Parathyroid adenoma (tissue), 2 donors: ENCODE measurements around the gene PRSS21.

ENCODE experiments used
- H2AFZ ChIP-seq: fragments of 300-600 bp; sonication (generic); one replicate; pipeline ENCODE4 v1.7.0; 2017; ENCODE audit warnings: antibody characterized with exemption, mild to moderate bottlenecking
- H3K27ac ChIP-seq: fragments of 300-600 bp; sonication (generic); one replicate; pipeline ENCODE4 v1.7.0; 2017
- H3K27me3 ChIP-seq: fragments of 300-600 bp; sonication (generic); one replicate; pipeline ENCODE4 v1.7.0; 2017; ENCODE audit warnings: low read length; ENCODE audit not compliant: control insufficient read depth, insufficient read depth
- H3K36me3 ChIP-seq: fragments of 300-600 bp; sonication (generic); one replicate; pipeline ENCODE4 v1.7.0; 2017; ENCODE audit warnings: low read length; ENCODE audit not compliant: control insufficient read depth, insufficient read depth
- H3K4me1 ChIP-seq: fragments of 300-600 bp; sonication (generic); one replicate; pipeline ENCODE4 v1.7.0; 2017; ENCODE audit warnings: control low read depth
- H3K4me2 ChIP-seq: fragments of 300-600 bp; sonication (generic); one replicate; pipeline ENCODE4 v1.7.0; 2017; ENCODE audit warnings: low read length
- H3K4me3 ChIP-seq: fragments of 300-600 bp; sonication (generic); one replicate; pipeline ENCODE4 v1.7.0; 2017; ENCODE audit warnings: low read depth, low read length
- H3K79me2 ChIP-seq: fragments of 300-600 bp; sonication (generic); one replicate; pipeline ENCODE4 v1.7.0; 2017; ENCODE audit warnings: control low read depth
- H3K9ac ChIP-seq: fragments of 300-600 bp; sonication (generic); one replicate; pipeline ENCODE4 v1.7.0; 2017; ENCODE audit warnings: mild to moderate bottlenecking
- H3K9me3 ChIP-seq: fragments of 300-600 bp; sonication (generic); one replicate; pipeline ENCODE4 v1.7.0; 2017; ENCODE audit warnings: low read length; ENCODE audit not compliant: control insufficient read depth
- TF ChIP-seq, protein P1 (sequence below): fragments of 300-600 bp; sonication (generic); IDR thresholded peaks from one replicate; pipeline ENCODE4 v1.7.0; 2017; ENCODE audit warnings: antibody characterized with exemption, mild to moderate bottlenecking
- donor health status: primary hyperparathyroidism.

PRSS21 gene

DNA sequence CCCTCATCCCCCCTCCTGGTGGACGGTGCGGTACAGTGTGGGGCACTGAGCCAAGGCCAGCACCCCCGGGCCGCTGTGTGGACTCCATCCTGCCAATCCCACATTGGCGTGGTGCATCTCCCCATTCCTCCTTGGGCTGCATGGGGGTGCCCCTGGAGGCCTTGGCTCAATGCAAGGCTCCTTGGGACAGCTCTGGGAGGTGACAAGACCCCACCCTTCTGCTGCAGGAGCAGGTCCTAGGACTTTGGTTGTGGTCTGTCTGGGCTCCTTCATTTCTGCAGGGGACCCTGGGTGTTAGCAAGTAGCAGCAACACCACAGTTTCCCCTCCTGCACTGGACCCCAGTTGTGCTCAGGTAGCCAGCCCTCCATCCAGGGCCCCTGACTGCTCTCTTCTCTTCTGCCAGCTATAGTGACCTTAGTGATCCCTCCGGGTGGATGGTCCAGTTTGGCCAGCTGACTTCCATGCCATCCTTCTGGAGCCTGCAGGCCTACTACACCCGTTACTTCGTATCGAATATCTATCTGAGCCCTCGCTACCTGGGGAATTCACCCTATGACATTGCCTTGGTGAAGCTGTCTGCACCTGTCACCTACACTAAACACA lies 1.3 kb downstream of the PRSS21 start:
- no peaks in the 10 kb centered on the region for H3K79me2 ChIP-seq
- no peaks in the 10 kb centered on the region for H3K4me1 ChIP-seq
- no peaks in the 10 kb centered on the region for H3K27me3 ChIP-seq
- TF ChIP-seq, protein P1, sequence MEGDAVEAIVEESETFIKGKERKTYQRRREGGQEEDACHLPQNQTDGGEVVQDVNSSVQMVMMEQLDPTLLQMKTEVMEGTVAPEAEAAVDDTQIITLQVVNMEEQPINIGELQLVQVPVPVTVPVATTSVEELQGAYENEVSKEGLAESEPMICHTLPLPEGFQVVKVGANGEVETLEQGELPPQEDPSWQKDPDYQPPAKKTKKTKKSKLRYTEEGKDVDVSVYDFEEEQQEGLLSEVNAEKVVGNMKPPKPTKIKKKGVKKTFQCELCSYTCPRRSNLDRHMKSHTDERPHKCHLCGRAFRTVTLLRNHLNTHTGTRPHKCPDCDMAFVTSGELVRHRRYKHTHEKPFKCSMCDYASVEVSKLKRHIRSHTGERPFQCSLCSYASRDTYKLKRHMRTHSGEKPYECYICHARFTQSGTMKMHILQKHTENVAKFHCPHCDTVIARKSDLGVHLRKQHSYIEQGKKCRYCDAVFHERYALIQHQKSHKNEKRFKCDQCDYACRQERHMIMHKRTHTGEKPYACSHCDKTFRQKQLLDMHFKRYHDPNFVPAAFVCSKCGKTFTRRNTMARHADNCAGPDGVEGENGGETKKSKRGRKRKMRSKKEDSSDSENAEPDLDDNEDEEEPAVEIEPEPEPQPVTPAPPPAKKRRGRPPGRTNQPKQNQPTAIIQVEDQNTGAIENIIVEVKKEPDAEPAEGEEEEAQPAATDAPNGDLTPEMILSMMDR: no peak
- H3K9me3 ChIP-seq: no peaks in the 10 kb centered on the region
- H3K27ac ChIP-seq: no peak overlapping the region
- H2AFZ ChIP-seq: no peak overlapping the region
- no peak overlapping the region for H3K4me3 ChIP-seq
- H3K4me2 ChIP-seq: no peak overlapping the region
- no peaks in the 10 kb centered on the region for H3K36me3 ChIP-seq
- H3K9ac ChIP-seq: no peak overlapping the region

DNA sequence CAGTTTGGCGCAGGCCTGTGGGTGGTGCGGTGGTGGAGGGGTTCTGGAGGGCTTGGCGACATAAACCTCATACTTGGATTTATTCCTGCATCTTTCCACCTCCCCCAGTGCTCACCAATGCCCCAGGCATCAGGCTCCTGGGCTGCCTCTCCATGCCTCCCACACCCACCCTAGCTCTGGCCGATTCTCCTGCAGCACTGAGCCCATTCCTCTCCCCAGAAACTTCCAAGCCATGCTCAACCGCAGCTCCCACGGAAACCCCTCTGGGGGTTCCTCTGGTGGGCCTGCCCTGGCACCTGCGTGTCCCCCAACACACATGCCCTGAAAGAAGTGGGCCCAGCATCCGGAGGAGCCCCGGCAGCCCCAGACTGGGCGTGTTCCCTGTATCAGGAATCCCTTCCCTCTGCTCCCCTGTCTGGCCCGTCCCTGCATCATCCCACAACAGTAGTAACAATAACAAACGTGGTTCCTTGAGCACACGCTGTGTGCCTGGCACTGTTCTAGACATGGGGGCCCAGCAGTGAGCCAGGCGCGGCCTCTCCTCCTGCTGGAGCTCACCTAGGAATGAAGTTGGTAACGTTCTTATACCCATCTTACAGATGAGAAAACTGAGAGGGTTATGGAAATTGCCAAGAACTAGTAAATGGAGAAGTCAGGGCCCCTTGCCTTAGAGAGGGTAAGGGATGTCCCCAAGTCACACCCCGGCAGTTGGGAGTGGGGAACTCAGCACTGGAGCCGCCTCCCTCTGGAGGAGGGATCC lies 2.3 kb downstream of the PRSS21 start:
- Histone ChIP-seq H3K4me1 (no peaks in the 10 kb centered on the region), H3K27me3 (no peaks in the 10 kb centered on the region)
- TF ChIP-seq, protein P1: no peak

DNA sequence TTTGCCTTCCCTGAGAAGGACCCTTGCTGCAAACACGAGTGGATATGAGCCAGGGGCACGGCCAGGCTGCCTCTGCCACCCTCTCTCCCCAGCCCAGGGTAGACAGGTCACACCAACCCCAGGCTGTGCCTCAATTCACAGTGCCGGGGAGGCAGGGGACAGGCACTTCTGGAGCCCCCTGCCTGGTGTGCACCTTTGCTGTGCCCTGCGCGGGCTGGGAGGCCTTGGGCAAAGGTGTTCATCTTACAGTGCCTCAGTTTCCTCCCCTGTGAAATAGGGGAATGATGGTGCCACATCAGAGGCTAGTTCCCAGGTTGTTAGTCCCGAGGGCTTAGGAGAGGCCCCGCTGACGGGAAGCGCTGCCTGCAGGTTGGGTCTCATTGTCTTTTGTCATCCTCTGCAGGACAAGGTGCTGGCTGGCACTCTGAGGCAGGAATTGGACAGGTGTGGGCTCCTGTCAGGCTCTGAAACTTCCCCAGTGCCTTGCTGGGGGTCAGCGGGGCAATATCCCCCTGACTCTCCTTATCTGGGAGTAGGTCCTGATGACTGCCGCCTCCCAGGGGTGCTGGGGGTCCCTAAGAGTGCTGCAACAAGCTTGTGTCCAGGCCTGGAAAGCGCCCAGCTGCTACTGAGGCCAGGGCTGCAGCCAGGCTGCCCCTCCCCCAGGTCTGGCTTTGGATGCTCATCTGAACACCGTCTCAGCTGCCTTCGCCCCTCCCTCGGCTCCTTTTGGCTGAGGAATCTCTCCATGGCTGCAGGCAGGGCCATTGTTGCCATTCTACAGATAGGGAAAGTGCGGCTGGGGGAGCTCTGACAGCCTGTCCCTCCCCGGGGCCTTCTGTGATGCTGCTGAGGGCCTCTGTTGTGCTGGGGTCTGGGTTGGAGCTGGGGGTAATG lies 3.1 kb downstream of the PRSS21 start:
- H3K27me3 ChIP-seq: no peaks in the 10 kb centered on the region
- no peaks in the 10 kb centered on the region for H3K79me2 ChIP-seq
- H3K27ac ChIP-seq: no peak overlapping the region
- no peaks in the 10 kb centered on the region for H3K36me3 ChIP-seq
- H3K9me3 ChIP-seq: no peaks in the 10 kb centered on the region
- H3K9ac ChIP-seq: no peak overlapping the region
- no peak overlapping the region for H3K4me2 ChIP-seq
- TF ChIP-seq, protein P1: no peak
- no peak overlapping the region for H2AFZ ChIP-seq
- H3K4me3 ChIP-seq: no peak overlapping the region
- H3K4me1 ChIP-seq: no peaks in the 10 kb centered on the region

More for the DNA sequence above, 2.3 kb downstream of the PRSS21 start:
- Histone ChIP-seq H3K79me2 (no peaks in the 10 kb centered on the region), H3K36me3 (no peaks in the 10 kb centered on the region), H3K4me3 (no peak overlapping the region), H3K9ac (no peak overlapping the region), H3K9me3 (no peaks in the 10 kb centered on the region), H3K4me2 (no peak overlapping the region), H2AFZ (no peak overlapping the region), H3K27ac (no peak overlapping the region)

DNA sequence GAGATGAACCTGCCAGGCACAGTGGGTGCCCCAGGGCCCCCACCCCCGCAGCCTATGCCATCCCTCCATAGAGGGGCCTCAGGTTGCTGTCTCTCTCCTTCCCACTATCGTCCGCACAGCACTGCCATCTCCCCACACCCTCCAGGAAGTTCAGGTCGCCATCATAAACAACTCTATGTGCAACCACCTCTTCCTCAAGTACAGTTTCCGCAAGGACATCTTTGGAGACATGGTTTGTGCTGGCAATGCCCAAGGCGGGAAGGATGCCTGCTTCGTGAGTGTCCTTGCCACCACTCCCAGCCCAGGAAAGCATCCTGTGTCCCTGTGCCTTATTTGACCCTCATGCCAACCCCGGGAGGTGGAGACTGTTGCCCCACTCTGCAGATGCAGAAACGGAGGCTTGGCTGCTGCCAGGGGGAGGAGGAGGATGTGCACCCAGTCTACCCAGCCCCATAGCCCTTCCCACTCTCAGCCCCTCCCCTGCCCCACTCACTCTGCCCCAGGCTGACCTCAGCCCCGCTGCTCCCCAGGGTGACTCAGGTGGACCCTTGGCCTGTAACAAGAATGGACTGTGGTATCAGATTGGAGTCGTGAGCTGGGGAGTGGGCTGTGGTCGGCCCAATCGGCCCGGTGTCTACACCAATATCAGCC lies 3.9 kb downstream of the PRSS21 start:
- no peak overlapping the region for H3K9ac ChIP-seq
- no peaks in the 10 kb centered on the region for H3K36me3 ChIP-seq
- H3K9me3 ChIP-seq: no peaks in the 10 kb centered on the region
- H2AFZ ChIP-seq: no peak overlapping the region
- no peak overlapping the region for H3K4me2 ChIP-seq
- no peaks in the 10 kb centered on the region for H3K27me3 ChIP-seq
- no peak overlapping the region for H3K27ac ChIP-seq
- no peak overlapping the region for H3K4me3 ChIP-seq
- H3K79me2 ChIP-seq: no peaks in the 10 kb centered on the region
- TF ChIP-seq, protein P1: no peak
- no peaks in the 10 kb centered on the region for H3K4me1 ChIP-seq
